Adipocyte (in vitro differentiated cells): ENCODE measurements around the gene C1orf141.

ENCODE experiments used
- DNase-seq: peaks from one replicate; pipeline ENCODE4 v3.0.0-alpha.2; 2015; ENCODE audit warnings: low read depth
- H3K27me3 ChIP-seq: replicated peaks from 2 replicates; pipeline ENCODE4 v1.7.0; 2013; ENCODE audit warnings: mild to moderate bottlenecking, low read length, moderate library complexity; ENCODE audit not compliant: control insufficient read depth, insufficient read depth
- H3K36me3 ChIP-seq: 2 replicates; pipeline ENCODE4 v1.7.0; 2013; ENCODE audit warnings: low read length, mild to moderate bottlenecking, moderate library complexity; ENCODE audit not compliant: control insufficient read depth, insufficient read depth, severe bottlenecking
- H3K4me1 ChIP-seq: 2 replicates; pipeline ENCODE4 v1.7.0; 2013; ENCODE audit warnings: mild to moderate bottlenecking, low read length, moderate library complexity; ENCODE audit not compliant: control insufficient read depth, insufficient read depth
- H3K4me3 ChIP-seq: 2 replicates; pipeline ENCODE4 v1.7.0; 2013; ENCODE audit warnings: mild to moderate bottlenecking, low read length, moderate library complexity
- H3K9ac ChIP-seq: 2 replicates; pipeline ENCODE4 v1.7.0; 2013; ENCODE audit warnings: mild to moderate bottlenecking, low read length, moderate library complexity
- H3K9me3 ChIP-seq: 2 replicates; pipeline ENCODE4 v1.7.0; 2013; ENCODE audit warnings: mild to moderate bottlenecking, low read length, moderate library complexity; ENCODE audit not compliant: control insufficient read depth

C1orf141 gene

DNA sequence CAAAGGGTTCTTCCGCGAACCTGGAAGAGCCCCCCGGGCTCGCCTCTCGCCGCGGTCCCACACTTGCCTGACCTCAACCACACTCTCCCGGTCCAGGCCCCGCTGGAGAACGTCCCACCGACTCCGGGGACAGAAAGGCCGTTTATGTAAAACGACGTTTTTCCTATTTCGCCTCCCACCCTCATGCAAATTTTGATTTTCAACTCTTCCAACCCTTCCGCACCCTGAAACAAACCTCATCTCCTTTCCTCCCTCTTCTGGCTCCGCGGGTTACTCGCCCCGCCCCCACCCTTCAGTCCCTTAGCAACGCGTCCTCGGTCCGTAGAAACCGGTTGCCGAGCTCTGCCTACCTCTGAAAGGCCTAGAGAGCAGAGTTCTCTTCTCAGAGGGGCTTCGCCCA is at the start of gene C1orf141:
C1orf141 (minus strand) TSS at position 276 of the 400 bp plus-strand sequence. CDS start 7,730 bp downstream, outside the sequence.
- no peaks in the 10 kb centered on the region for H3K36me3 ChIP-seq
- H3K27me3 ChIP-seq, result no peaks in the 10 kb centered on the region
- H3K9me3 ChIP-seq, result no peaks in the 10 kb centered on the region
- peak within 1 kb of the TSS; percentile 6 for H3K9ac ChIP-seq
- peaks cover 25% of the 10 kb centered on the region for H3K4me1 ChIP-seq
- DNase-seq, result no peak
- H3K4me3 ChIP-seq, result peak within 1 kb of the TSS; percentile 62

DNA sequence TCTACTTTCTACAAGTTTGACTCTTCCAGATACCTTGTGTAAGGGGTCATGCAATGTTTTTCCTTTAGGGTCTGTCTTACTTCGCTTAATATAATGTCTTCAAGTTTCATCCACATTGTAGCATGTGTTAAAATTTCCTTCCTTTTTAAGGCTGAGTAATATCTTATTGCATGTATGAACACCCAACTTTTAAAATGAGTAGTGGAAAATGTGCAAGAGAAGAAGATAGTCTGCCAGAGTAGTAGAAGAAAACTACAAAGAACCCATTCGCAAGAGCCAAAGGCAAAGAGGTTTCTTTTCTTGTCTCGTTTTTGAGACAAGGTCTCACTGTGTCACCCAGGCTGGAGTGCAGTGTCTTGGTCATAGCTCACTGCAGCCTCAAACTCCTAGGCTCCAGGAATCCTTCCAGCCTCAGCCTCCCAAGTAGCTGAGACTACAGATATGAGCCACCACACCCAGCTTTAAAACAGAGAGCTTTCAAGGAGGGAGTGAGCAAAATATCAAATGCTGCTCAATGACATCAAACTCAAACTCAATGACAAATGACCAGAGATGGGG is 40.8 kb upstream of the C1orf141 start:
- Histone ChIP-seq H3K27me3 (no peaks in the 10 kb centered on the region), H3K4me3 (no peak overlapping the region), H3K36me3 (no peaks in the 10 kb centered on the region), H3K9me3 (no peaks in the 10 kb centered on the region), H3K4me1 (peaks cover 9% of the 10 kb centered on the region), H3K9ac (no peak overlapping the region)
- DNase-seq, result no peak

DNA sequence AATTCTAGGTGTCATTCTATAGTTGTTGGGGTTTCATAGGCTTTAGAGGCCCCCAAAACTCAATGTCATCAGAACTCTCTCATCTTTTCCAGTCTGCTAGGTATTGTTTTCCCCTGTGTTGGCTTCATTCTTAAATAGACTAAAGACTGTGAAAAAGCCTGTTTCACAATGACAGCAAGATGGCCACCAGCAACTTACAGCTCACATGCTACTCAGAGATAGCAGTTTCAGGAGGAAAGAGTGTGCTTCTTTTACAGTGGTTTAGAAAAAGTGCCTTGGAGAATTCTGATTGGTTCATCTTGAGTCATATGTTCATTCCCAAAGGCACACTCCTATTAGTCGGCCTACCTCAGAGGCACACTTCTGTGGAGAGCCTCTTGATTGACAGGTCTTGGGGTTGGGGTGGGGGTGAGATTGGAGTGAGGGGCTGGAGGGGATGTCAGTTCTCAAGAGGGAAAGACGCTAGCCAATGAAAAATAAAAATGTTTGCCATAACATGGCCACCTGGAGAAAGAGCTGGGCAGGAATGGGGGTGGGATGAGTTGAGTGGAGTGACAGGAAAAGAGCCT is 40.0 kb upstream of the C1orf141 start:
- DNase-seq, result no peak
- Histone ChIP-seq H3K4me1 (peaks cover 15% of the 10 kb centered on the region), H3K4me3 (no peak overlapping the region), H3K9ac (no peak overlapping the region), H3K36me3 (no peaks in the 10 kb centered on the region), H3K27me3 (no peaks in the 10 kb centered on the region), H3K9me3 (no peaks in the 10 kb centered on the region)

DNA sequence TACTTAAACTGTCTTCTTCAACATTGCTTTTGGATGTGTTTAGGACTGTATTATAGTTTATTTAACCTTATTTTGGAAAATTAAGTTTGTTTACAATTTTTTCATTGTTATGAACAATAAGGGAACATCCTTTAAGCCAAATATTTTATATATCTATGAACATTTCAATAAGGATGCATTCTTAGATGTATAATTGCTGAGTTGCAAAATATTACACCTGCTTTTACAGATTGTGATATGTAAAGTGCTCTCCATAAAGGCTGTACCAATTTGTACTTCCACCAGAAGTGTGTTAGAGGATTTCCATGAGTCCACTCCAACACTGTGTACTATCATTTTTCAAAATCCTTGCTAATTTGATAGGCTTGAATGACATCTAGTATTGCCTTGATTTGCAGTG is 39.2 kb upstream of the C1orf141 start:
- no peaks in the 10 kb centered on the region for H3K9me3 ChIP-seq
- no peaks in the 10 kb centered on the region for H3K27me3 ChIP-seq
- DNase-seq, result no peak
- no peak overlapping the region for H3K9ac ChIP-seq
- no peak overlapping the region for H3K4me3 ChIP-seq
- H3K36me3 ChIP-seq, result no peaks in the 10 kb centered on the region
- peaks cover 15% of the 10 kb centered on the region for H3K4me1 ChIP-seq

DNA sequence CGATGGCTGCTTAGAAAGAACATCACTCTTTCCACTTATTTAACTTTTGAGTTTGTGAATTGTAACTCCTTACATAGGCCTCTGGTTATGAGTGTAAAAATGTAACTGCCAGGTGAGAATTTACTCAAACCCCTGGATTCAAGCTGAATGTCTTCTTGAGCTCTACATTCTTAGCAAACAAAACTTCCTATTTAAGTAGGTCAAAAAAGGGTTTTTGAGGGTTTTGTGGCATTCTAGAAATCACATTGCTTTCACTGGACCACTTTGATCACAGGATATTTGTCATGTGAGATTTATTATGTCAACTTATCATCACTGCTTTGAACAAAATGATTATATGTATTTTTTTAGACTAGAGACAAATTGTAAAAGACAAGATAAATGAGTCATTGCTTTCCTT is 37.2 kb upstream of the C1orf141 start:
- Histone ChIP-seq H3K4me1 (peaks cover 15% of the 10 kb centered on the region), H3K4me3 (no peak overlapping the region), H3K9ac (no peak overlapping the region), H3K9me3 (no peaks in the 10 kb centered on the region), H3K27me3 (no peaks in the 10 kb centered on the region), H3K36me3 (no peaks in the 10 kb centered on the region)
- DNase-seq, result no peak

DNA sequence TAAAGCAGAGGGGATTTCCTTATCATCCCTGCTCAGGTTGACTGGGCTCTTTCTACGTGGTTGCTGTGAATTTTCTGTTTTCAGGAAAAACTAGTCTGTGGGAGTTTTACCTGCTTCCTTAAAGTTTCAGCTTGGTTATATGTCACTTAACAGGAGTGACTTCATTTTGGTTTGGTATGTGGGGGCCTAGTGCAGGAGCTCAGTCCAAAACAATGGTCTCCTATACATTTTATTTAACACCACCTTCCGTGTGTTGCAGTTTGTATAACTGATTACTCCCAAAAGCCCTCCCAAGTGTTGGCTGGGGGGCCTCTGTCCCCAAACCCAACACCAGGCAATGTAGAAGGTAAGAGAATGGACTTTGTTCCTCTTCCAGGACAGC is 36.8 kb upstream of the C1orf141 start:
- Histone ChIP-seq H3K27me3 (no peaks in the 10 kb centered on the region), H3K36me3 (no peaks in the 10 kb centered on the region), H3K4me3 (no peak overlapping the region), H3K4me1 (peaks cover 15% of the 10 kb centered on the region), H3K9ac (no peak overlapping the region), H3K9me3 (no peaks in the 10 kb centered on the region)
- no peak for DNase-seq

DNA sequence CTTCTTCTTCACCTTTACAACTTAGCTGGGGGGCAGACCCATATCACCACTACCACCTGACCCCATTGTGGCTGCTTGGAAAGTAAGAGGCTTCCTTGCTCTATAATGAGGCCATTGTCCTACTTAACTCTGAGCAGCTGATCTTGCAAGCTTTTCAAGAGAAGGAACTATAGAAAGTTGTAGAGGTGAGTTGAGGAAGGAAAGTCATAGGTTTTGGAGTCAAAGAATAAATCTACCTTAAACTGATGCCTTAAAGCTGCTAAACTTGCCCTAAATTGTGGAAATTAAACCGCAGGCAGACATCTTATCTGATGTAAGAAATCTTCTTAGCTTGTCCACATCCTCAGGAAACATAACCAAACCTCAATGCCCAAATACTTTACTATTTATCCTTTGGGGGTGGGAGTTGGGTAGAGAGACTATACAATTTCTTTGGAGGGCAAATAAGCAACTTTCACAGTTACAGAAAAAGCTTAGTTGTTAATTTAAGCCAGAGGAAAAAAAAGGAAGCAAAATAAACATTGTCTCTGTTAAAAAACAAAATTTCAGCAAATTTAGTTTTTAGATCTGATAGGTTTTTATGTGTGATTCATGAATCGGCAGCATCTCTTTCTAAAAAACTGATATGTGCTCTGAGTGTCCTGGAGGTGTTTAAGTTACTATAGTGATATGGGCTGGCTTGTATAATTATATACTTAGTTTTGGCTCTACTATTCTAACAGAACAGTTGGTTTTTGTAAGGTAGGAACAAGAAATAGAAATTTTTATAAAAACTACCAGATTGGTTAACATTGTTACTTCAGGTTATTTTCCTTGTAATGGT is 36.2 kb upstream of the C1orf141 start:
- peaks cover 15% of the 10 kb centered on the region for H3K4me1 ChIP-seq
- H3K9ac ChIP-seq, result no peak overlapping the region
- no peaks in the 10 kb centered on the region for H3K27me3 ChIP-seq
- H3K9me3 ChIP-seq, result no peaks in the 10 kb centered on the region
- DNase-seq, result no peak
- H3K4me3 ChIP-seq, result no peak overlapping the region
- H3K36me3 ChIP-seq, result no peaks in the 10 kb centered on the region

DNA sequence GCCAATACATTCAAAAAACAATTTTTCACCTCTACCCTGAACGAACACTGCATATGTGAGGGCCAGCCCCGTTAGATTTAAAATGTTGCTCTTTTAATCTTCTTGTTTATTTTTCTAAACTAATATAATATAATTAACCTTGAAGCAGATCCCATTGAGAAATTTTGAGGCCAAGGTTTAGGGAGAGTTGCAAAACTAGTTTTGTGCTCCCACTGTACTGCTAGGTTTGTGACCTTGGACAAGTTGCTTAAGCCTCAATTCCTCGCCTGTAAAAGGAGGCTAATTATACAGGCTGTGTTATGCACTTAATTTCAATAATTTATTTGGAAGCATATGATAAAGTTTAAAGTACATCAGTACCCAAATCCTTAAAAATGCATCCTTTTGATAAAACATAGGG is 35.2 kb upstream of the C1orf141 start:
- Histone ChIP-seq H3K9ac (no peak overlapping the region), H3K9me3 (no peaks in the 10 kb centered on the region), H3K4me1 (peaks cover 15% of the 10 kb centered on the region), H3K4me3 (no peak overlapping the region), H3K27me3 (no peaks in the 10 kb centered on the region), H3K36me3 (no peaks in the 10 kb centered on the region)
- DNase-seq, result peak; percentile 5

DNA sequence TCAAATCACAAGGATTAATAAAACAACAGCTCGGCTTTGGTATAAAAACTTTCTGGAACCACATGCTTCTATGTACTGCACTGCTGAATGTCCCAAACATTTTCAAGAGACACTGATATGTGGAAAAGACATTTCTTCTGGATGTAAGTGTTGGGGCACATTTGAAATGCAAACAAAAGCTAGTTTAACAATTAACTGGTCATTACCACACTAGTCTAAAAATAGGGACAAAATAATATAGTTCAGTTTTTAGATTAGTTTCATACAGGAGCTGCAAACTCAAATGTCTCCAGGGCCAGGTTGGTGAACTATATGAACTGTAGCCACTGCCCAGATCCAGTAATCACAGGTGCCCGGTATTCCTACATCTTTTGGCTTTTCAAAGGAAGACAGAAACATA is 34.7 kb upstream of the C1orf141 start:
- no peaks in the 10 kb centered on the region for H3K27me3 ChIP-seq
- DNase-seq, result no peak
- H3K9ac ChIP-seq, result no peak overlapping the region
- no peaks in the 10 kb centered on the region for H3K36me3 ChIP-seq
- H3K4me3 ChIP-seq, result no peak overlapping the region
- no peaks in the 10 kb centered on the region for H3K9me3 ChIP-seq
- H3K4me1 ChIP-seq, result peaks cover 15% of the 10 kb centered on the region

DNA sequence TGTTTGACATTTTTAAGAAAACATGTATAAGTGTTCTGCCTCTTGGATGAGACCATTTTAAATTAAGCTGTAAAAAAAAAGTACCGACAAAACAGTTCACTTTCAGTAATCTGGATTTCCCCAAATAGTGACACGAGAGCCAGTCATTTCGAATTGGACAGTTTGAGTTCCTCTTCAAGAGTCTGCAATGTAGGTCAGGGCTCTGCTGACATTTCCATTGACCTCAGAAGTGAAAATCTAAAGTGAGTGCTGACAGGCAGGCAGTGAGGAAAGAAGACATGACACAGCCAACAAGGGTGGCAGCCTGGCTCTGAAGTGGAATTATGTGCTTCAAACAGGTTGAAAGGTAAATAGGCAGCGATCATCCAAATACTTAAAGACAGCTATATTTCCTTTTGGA is 31.4 kb upstream of the C1orf141 start, which contains the start of gene IL23R:
IL23R (plus strand) TSS at position 259 of the 400 bp plus-strand sequence. CDS start 1,667 bp downstream, outside the sequence.
- H3K9ac ChIP-seq, result no peak within 1 kb of the TSS
- no peaks in the 10 kb centered on the region for H3K27me3 ChIP-seq
- no peak for DNase-seq
- no peak within 1 kb of the TSS for H3K4me3 ChIP-seq
- no peaks in the 10 kb centered on the region for H3K9me3 ChIP-seq
- no peaks in the 10 kb centered on the region for H3K36me3 ChIP-seq
- H3K4me1 ChIP-seq, result peaks cover 8% of the 10 kb centered on the region

DNA sequence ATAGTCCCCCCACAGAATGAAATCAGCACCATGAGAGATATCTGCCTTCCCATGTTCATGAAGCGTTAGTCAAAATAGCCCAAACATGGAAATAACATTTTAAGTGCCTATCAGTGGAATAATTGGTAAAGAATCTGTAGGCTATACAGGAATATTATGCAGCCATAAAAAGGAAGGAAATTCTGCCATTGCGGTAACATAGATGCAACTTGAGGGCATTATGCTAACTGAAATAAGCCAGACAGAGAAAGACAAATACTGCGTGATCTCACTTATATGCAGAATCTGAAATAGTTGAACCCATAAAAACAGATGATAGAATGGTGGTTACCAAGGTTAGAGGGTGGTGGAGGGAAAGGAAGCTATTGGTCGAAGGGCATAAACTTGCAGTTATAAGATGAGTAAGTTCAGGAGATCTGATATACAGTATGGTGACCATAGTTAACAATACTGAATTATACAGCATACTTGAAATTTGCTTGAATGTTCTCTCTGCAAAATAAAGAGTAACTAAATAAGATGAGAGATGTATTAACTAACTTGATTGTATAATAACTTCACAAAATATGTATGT is 30.8 kb upstream of the C1orf141 start:
- no peaks in the 10 kb centered on the region for H3K36me3 ChIP-seq

More for the DNA sequence above, 30.8 kb upstream of the C1orf141 start:
- H3K27me3 ChIP-seq, result no peaks in the 10 kb centered on the region
- peaks cover 5% of the 10 kb centered on the region for H3K4me1 ChIP-seq
- H3K9ac ChIP-seq, result no peak overlapping the region
- no peak for DNase-seq
- H3K4me3 ChIP-seq, result no peak overlapping the region
- no peaks in the 10 kb centered on the region for H3K9me3 ChIP-seq
